ENCODE results near the gene PROP1.
"Not testable (repeated sequence)": the region's sequence is repeated elsewhere in the genome, so short reads cannot be mapped to it uniquely, and the experiment has no call there.

The PROP1 gene

GRCh38 chr5:177957241-177957640, 38.8 kb downstream of the PROP1 start:
- peaks cover 4% of the 10 kb centered on the region for H3K4me1 ChIP-seq (ENCODE audit: insufficient read depth, insufficient read length)
- no peak for DNase-seq (ENCODE audit: low read depth, low spot score)
- no peaks in the 10 kb centered on the region for H3K27me3 ChIP-seq (ENCODE audit: insufficient read depth, insufficient read length)
- peaks cover 3% of the 10 kb centered on the region for H3K36me3 ChIP-seq (ENCODE audit: insufficient read depth, insufficient read length, low read length)
- TF ChIP-seq ZNF274 (IDR thresholded peaks at IDR 0.05; ENCODE audit: low read depth, low read length) (no peak), SUZ12 (IDR thresholded peaks at IDR 0.05; ENCODE audit: extremely low read depth, insufficient read depth, insufficient read length) (no peak), YY1 (IDR thresholded peaks at IDR 0.05; ENCODE audit: insufficient read depth, insufficient read length) (no peak)
- H3K4me3 ChIP-seq (ENCODE audit: insufficient read length, low read depth), result no peak overlapping the region
- no peak overlapping the region for H3K9ac ChIP-seq (ENCODE audit: insufficient read length, low read depth)
- no peaks in the 10 kb centered on the region for H3K9me3 ChIP-seq (ENCODE audit: insufficient read depth, low read length)

GRCh38 chr5:177953101-177953500, 42.9 kb downstream of the PROP1 start:
- not testable (repeated sequence) for DNase-seq (ENCODE audit: low read depth, low spot score); H3K36me3 ChIP-seq (ENCODE audit: insufficient read depth, insufficient read length, low read length); H3K4me1 ChIP-seq (ENCODE audit: insufficient read depth, insufficient read length); H3K27me3 ChIP-seq (ENCODE audit: insufficient read depth, insufficient read length); H3K4me3 ChIP-seq (ENCODE audit: insufficient read length, low read depth); H3K9ac ChIP-seq (ENCODE audit: insufficient read length, low read depth); H3K9me3 ChIP-seq (ENCODE audit: insufficient read depth, low read length)

GRCh38 chr5:177949656-177950055, 46.4 kb downstream of the PROP1 start:
- not testable (repeated sequence) for H3K36me3 ChIP-seq (ENCODE audit: insufficient read depth, insufficient read length, low read length); H3K27me3 ChIP-seq (ENCODE audit: insufficient read depth, insufficient read length); H3K9me3 ChIP-seq (ENCODE audit: insufficient read depth, low read length); H3K4me3 ChIP-seq (ENCODE audit: insufficient read length, low read depth); H3K9ac ChIP-seq (ENCODE audit: insufficient read length, low read depth); DNase-seq (ENCODE audit: low read depth, low spot score); H3K4me1 ChIP-seq (ENCODE audit: insufficient read depth, insufficient read length)

- H3K4me3 ChIP-seq (ENCODE audit: insufficient read length, low read depth); H3K9ac ChIP-seq (ENCODE audit: insufficient read length, low read depth); H3K9me3 ChIP-seq (ENCODE audit: insufficient read depth, low read length); H3K27me3 ChIP-seq (ENCODE audit: insufficient read depth, insufficient read length); DNase-seq (ENCODE audit: low read depth, low spot score); H3K4me1 ChIP-seq (ENCODE audit: insufficient read depth, insufficient read length); H3K36me3 ChIP-seq (ENCODE audit: insufficient read depth, insufficient read length, low read length): not testable (repeated sequence)
These were observed 47.0 kb downstream of the PROP1 start for GRCh38 chr5:177949065-177949464.

GRCh38 chr5:177947912-177948311, 48.1 kb downstream of the PROP1 start:
- H3K36me3 ChIP-seq (ENCODE audit: insufficient read depth, insufficient read length, low read length); DNase-seq (ENCODE audit: low read depth, low spot score); H3K9ac ChIP-seq (ENCODE audit: insufficient read length, low read depth); H3K27me3 ChIP-seq (ENCODE audit: insufficient read depth, insufficient read length); H3K9me3 ChIP-seq (ENCODE audit: insufficient read depth, low read length); H3K4me1 ChIP-seq (ENCODE audit: insufficient read depth, insufficient read length); H3K4me3 ChIP-seq (ENCODE audit: insufficient read length, low read depth): not testable (repeated sequence)

GRCh38 chr5:177945601-177946283, 50.3 kb downstream of the PROP1 start:
- not testable (repeated sequence) for H3K4me1 ChIP-seq (ENCODE audit: insufficient read depth, insufficient read length); H3K9ac ChIP-seq (ENCODE audit: insufficient read length, low read depth); H3K4me3 ChIP-seq (ENCODE audit: insufficient read length, low read depth); DNase-seq (ENCODE audit: low read depth, low spot score); H3K27me3 ChIP-seq (ENCODE audit: insufficient read depth, insufficient read length); H3K9me3 ChIP-seq (ENCODE audit: insufficient read depth, low read length); H3K36me3 ChIP-seq (ENCODE audit: insufficient read depth, insufficient read length, low read length)

GRCh38 chr5:177945145-177945544, 50.9 kb downstream of the PROP1 start:
- not testable (repeated sequence) for H3K9me3 ChIP-seq (ENCODE audit: insufficient read depth, low read length); H3K36me3 ChIP-seq (ENCODE audit: insufficient read depth, insufficient read length, low read length); H3K4me1 ChIP-seq (ENCODE audit: insufficient read depth, insufficient read length); H3K27me3 ChIP-seq (ENCODE audit: insufficient read depth, insufficient read length); H3K9ac ChIP-seq (ENCODE audit: insufficient read length, low read depth); DNase-seq (ENCODE audit: low read depth, low spot score); H3K4me3 ChIP-seq (ENCODE audit: insufficient read length, low read depth)

- not testable (repeated sequence) for H3K36me3 ChIP-seq (ENCODE audit: insufficient read depth, insufficient read length, low read length); H3K4me1 ChIP-seq (ENCODE audit: insufficient read depth, insufficient read length); H3K4me3 ChIP-seq (ENCODE audit: insufficient read length, low read depth); H3K9ac ChIP-seq (ENCODE audit: insufficient read length, low read depth); H3K9me3 ChIP-seq (ENCODE audit: insufficient read depth, low read length); H3K27me3 ChIP-seq (ENCODE audit: insufficient read depth, insufficient read length); DNase-seq (ENCODE audit: low read depth, low spot score)
These were observed 52.0 kb downstream of the PROP1 start for GRCh38 chr5:177943805-177944736.

GRCh38 chr5:177942896-177943295, 53.1 kb downstream of the PROP1 start:
- H3K4me3 ChIP-seq (ENCODE audit: insufficient read length, low read depth); H3K27me3 ChIP-seq (ENCODE audit: insufficient read depth, insufficient read length): not testable (repeated sequence)

More at GRCh38 chr5:177942896-177943295, 53.1 kb downstream of the PROP1 start:
- H3K36me3 ChIP-seq (ENCODE audit: insufficient read depth, insufficient read length, low read length); H3K9me3 ChIP-seq (ENCODE audit: insufficient read depth, low read length); H3K4me1 ChIP-seq (ENCODE audit: insufficient read depth, insufficient read length); H3K9ac ChIP-seq (ENCODE audit: insufficient read length, low read depth); DNase-seq (ENCODE audit: low read depth, low spot score): not testable (repeated sequence)

Data from NT2/D1 (cell line).